ENCODE measurements around the gene S100Z.

Gene S100Z

DNA sequence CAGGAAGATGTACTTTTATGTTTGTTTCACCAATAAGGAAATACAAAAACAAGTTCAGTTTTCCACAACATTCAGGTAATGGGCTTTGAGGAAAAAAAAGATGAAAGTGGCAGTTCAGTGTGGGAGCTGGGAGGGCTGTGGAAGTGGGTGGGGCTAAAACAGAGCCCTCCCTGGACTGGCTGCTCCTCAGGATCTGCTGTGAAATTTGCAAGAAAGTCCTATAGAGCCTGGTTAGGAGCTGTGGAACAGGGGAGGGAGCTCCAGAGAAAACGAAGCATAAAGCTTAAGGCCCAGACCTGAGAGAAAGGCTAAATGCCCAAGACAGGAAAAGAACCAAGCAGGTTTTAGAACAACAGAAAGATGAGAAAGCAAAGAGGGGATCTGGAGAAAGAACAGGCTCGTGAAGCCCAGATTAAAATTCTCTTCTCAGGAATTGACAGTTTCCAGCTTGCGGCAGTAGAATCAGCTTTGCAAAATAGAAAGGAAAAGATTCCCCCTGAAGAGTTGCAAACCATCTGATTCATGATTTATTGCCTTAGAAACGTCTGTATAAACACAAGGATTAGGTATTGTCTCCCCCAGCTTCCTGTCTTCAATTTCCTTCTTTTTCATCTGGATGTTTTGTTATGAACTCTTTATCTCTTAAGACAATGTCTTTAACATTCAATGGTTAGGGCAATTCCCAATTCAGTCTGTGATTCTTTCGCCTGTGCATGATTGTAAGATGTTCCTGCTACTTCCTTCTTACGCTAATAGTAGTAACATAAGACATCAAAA lies 76.7 kb downstream of the S100Z start:
- TF ChIP-seq, protein P1, sequence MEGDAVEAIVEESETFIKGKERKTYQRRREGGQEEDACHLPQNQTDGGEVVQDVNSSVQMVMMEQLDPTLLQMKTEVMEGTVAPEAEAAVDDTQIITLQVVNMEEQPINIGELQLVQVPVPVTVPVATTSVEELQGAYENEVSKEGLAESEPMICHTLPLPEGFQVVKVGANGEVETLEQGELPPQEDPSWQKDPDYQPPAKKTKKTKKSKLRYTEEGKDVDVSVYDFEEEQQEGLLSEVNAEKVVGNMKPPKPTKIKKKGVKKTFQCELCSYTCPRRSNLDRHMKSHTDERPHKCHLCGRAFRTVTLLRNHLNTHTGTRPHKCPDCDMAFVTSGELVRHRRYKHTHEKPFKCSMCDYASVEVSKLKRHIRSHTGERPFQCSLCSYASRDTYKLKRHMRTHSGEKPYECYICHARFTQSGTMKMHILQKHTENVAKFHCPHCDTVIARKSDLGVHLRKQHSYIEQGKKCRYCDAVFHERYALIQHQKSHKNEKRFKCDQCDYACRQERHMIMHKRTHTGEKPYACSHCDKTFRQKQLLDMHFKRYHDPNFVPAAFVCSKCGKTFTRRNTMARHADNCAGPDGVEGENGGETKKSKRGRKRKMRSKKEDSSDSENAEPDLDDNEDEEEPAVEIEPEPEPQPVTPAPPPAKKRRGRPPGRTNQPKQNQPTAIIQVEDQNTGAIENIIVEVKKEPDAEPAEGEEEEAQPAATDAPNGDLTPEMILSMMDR (IDR thresholded peaks at IDR 0.05) = no peak

DNA sequence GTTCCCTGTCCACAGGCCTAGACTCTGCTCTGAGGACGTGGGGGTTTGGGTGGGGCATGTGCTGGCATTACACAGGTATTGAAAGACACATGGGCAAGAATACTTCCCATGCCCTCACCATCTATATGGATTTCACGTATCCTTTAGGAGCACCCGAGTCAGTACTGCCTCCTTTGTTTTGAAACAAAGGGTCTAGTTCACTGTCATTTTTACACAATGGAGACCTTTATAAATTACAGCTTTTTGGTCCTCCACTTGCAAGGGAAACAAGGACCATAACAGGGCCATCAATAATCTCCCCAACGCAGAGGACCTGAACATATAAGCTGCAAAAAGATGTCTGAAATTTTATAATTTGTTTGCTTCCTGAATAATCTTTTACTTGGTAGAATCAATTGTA lies 78.1 kb downstream of the S100Z start:
- TF ChIP-seq, protein P1 (IDR thresholded peaks at IDR 0.05) = no peak

DNA sequence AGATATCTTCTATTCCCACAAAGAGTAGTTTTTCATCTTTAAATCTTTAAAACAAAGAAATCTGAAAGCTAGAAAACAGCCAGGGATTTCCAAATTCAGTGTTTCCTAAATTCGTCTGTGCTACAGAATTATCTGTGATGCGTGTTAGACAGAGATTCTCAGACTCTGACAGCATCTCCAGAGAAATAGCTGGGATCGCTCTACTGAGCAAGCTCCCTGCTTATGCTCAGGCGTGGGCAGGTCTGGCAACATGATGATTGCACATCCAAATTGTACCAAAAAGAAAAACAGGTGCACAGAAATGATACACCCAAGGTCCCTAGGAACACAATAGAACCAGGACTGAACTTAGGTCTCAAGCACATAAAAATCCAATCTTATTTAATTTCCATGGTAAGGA lies 80.3 kb downstream of the S100Z start:
- TF ChIP-seq, protein P1 (IDR thresholded peaks at IDR 0.05) = no peak

DNA sequence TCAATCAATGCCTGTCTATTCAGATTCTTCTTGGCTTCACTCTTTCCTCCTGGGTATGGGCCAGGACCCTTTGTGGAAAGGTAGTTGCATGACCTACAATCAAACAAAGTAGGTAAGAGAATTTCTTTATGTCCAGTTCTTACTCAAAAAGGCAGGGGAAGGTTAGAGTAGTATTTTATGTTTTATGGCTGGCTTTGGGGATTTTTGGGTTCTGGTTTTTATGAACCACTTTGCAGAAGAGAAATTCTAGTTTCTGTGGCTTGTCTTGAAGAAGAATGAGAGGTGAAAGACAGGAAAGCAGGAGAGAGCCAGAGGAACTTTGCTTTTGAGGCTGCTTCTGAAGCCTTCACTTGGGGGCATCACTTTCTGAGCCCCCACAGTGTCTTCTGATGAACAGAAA lies 88.4 kb downstream of the S100Z start:
- TF ChIP-seq, protein P1 (IDR thresholded peaks at IDR 0.05) = no peak

DNA sequence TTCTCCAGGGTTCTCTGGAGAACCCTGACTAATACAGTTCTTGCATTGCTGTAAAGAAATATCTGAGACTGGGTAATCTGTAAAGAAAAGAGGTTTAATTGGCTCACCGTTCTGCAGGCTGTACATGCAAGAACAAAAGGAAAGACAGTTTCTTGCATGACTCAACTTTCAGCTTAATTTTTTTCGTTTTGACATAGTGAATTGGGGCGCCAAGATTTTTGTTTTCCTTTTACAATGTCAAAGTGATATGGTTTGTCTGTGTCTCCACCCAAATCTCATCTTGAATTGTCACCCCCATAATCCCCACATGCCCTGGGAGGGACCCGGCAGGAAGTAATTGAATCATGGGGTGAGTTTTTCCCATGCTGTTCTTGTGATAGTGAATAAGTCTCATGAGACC lies 91.2 kb downstream of the S100Z start:
- TF ChIP-seq, protein P1 (IDR thresholded peaks at IDR 0.05) = no peak

DNA sequence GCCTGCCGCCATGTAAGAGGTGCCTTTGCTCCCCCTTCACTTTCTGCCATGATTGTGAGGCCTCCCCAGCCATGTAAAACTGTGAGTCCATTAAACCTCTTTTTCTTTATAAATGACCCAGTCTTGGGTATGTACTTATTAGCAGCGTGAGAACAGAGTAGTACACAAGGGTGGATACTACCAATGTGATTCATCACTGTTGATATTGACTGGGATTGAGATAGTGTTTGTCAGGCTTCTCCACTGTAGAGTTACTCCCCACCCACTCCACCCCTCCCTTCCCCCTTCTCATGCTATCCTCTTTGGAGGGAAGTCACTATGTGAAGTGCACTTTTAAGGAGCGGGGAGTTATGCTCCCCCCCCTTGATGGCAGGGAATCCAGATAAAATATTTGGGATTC lies 91.6 kb downstream of the S100Z start:
- TF ChIP-seq, protein P1 (IDR thresholded peaks at IDR 0.05) = no peak

DNA sequence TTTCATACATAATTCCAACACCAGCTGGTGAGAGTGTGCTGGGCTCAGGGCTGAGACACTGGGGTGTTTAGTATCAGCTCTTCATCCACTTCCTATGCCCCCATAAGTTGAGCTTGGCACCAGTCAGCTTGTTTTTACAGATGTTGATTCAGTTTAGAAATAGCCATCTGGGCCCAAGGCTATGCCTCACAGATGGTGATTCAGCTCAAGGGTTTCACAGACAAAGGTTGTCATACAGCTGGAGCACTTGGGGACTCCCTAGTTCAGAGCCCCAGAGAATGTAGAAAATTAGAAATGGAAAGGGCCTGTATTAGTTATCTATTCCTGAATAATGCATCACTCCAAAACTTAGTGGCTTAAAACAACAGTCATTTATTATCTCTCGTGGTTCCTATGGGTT lies 92.8 kb downstream of the S100Z start:
- TF ChIP-seq, protein P1 (IDR thresholded peaks at IDR 0.05) = no peak

DNA sequence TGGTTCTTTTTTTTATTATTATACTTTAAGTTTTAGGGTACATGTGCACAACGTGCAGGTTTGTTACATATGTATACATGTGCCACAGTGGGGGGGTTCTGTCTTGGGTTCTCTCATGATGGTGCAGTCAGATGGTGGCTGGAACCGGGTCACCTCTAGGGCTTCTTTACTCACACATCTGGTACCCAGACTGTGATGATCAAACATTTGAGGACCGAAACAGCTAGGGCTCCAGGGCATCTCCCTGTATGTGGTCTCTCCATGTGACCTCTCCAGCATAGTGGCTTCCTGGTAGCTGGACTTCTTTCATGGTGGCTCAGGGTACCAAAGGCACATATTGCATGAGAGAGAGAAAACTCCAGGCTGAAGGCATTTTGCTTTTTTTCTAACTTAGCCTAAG lies 93.2 kb downstream of the S100Z start:
- TF ChIP-seq, protein P1 (IDR thresholded peaks at IDR 0.05) = no peak

Measured in LNCAP (cell line).